ENCODE data around the gene MS4A1. TPM values are rescaled to one million over a fixed set of nuclear protein-coding genes. Genes with fewer than 3 reads are reported as not detected.
"Not testable (repeated sequence)": the region's sequence is repeated elsewhere in the genome, so short reads cannot be mapped to it uniquely, and the experiment has no call there.

Gene MS4A1
- total RNA-seq, 1 donor from 2014 or later = not detected

GRCh38 chr11:60500276-60500910 is 44.7 kb downstream of the MS4A1 start:
- intact Hi-C loops (cut with DNase I) = no loop called here

DNA sequence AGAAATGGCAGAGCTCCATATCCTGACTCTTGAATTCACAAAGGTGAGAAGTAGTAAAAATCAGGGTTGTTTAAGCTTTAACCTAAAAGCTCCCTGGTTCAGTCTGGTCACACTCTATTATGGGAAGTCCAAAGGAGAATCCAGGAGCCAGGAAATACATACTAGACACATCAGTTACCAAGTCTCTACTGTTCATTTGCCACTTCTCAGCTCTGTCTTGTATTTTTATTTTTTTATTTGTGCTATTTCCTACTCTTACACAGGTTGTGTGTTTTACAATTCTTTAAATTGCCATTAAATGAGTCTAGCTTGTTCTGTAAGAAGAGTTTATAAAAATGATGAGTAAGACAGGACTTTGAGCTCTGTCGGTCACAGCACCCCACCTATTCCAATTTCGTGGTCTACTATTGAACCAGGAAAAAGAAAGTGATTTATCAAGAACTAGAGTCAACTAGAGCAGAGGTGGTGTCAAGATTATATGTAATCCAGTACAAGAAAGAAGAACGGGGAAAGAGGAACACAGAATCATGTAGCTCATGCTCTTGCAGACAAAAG is 46.7 kb downstream of the MS4A1 start:
- intact Hi-C loops (cut with DNase I) = no loop called here
- DNase-seq (ENCODE audit: low spot score) = no peak

More at GRCh38 chr11:60500276-60500910, 44.7 kb downstream of the MS4A1 start:
- DNase-seq (ENCODE audit: low spot score) = no peak

- intact Hi-C loops (cut with DNase I) = no loop called here
- no peak for DNase-seq (ENCODE audit: low spot score)
Measured at GRCh38 chr11:60504219-60504905, 48.7 kb downstream of the MS4A1 start.

DNA sequence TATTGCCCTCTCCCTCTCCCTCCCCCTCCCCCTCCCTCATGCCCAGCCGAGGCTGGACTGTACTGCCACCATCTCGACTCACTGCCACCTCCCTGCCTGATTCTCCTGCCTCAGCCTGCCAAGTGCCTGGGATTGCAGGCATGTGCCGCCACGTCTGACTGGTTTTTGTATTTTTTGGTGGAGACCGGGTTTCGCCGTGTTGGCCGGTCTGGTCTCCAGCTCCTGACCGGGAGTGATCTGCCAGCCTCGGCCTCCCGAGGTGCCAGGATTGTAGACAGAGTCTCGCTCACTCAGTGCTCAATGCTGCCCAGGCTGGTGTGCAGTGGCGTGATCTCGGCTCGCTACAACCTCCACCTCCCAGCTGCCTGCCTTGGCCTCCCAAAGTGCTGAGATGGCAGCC is 54.0 kb downstream of the MS4A1 start:
- intact Hi-C loops (cut with DNase I); DNase-seq (ENCODE audit: low spot score): not testable (repeated sequence)

DNA sequence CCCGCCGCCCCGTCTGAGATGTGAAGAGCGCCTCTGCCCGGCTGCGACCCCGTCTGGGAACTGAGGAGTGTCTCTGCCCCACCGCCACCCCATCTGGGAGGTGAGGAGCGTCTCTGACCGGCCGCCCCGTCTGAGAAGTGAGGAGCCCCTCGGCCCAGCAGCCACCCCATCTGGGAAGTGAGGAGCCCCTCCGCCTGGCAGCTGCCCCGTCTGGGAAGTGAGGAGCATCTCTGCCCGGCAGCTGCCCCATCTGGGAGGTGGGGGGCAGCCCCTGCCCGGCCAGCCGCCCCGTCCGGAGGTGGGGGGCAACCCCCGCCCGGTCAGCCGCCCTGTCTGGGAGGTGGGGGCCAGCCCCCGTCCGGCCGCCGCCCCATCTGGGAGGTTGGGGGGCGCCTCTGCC is 54.6 kb downstream of the MS4A1 start:
- DNase-seq (ENCODE audit: low spot score); intact Hi-C loops (cut with DNase I): not testable (repeated sequence)

- no peak for DNase-seq (ENCODE audit: low spot score)
- intact Hi-C loops (cut with DNase I) = no loop called here
Measured at GRCh38 chr11:60511393-60511792, 55.7 kb downstream of the MS4A1 start.

DNA sequence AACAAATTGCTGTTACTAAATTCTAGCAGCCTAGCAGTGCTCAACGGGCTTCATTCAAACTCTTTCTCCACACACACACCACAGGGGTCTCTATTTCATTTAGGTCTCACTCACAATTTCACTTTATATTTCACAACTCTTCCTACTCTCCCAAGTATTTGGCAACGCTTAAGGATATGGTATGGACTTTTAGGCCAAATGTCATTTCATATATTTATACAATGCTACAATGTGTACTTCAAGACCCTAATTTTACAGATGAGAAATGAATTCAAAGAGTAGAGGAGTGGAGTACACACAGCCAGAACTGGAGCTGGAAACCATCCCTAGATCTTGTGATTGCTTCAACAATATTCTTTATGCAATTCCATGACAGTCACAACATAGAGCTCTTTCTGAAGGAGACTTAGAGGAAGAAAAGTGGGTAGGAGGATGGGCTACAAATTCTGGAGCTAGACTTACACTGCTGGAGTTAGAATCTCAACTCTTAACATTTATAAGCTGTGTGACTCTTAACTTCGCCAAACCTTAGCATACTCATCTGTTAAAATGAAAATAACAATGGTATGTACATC is 57.1 kb downstream of the MS4A1 start:
- no peak for DNase-seq (ENCODE audit: low spot score)
- intact Hi-C loops (cut with DNase I) = no loop called here

DNA sequence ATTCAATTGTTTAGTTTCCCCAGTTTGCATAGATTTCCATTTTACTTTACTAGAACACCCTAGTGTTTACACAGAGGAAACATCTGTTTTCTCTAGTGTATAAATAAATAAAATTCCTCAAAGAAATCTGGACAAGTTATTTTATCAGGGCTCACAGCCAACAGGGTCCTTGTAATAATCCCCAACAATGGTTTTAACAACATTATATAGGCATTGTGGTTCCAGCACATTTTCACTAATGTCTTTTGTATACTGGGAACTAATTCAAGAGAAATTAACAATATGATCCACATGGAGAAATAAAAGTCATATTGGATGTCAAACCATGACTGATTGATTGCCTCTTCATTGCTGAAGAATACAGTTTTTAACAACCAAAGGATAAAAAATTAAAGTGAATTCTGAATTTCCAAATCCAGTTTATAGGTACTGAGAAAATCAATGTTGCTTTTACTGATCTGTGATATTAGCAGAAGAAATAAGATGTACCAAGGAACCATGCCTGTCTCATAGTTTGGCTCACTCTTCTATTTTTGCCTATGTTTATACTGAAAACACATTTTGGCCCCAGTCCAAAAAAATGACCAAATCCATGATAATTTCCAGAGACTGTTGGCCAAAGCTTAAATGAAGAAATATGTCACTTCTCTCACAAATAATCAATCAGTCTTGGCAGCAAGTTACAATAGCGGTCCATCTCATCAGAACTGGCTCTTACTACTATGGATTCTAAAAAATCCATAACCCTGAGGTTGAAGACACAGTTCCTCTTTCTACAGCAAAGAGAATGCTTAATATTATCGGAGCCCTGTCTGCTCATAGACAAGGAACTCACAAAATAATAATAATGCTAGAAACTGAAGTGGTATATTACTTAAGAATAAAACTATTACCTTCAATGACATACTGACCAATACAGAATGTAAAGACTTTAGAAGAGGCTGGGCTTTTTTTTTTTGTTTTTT is 58.1 kb downstream of the MS4A1 start:
- intact Hi-C loops (cut with DNase I) = no loop called here
- no peak for DNase-seq (ENCODE audit: low spot score)

DNA sequence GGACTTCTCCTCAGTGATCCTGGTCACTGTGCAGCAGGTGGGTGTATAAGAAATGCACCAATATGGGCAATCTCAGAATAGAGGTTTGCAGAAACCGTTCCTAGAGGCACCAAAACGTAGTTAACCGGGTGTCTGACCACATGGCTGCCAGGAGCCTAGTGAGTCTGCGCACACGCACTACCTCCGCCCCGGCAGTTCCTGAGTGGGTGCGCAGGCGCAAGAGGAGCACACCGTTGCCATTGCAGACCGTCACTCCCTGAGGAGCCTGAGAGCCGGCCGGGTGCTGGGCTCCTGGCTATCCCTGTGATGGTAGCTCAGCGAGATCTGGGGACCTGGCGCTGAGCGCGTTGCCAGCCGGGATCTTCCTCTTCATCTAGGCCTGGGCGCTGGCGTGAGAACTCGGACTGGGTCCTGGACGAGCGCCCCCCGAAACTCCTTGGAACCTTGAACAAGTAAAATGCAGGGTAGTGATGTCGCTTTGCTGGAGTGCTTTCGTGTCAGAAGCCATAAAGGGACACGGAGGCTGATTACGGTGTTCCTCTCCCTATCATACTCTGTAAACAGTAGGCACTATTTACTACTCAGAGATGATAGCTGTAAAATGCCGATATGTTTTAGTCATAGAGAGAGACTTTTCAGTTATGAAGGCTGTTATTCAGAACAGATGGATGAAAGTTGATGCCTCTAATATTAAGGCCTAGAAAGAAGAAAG is 59.7 kb downstream of the MS4A1 start, which contains the start of gene MS4A13:
TSS of gene MS4A13 (plus strand) at position 249 of the 712 bp plus-strand sequence. CDS start 2,692 bp downstream, outside the sequence.
- no peak for DNase-seq (ENCODE audit: low spot score)
- intact Hi-C loops (cut with DNase I) = no loop called here

Other genes starting within 250 kb of the MS4A1 start
- 0.62 TPM for gene MS4A4E, start 212.7 kb upstream of the MS4A1 start, total RNA-seq
- gene MS4A4A, start 175.2 kb upstream of the MS4A1 start, total RNA-seq = 8.8 TPM
- not detected for gene MS4A6E, start 128.6 kb upstream of the MS4A1 start, total RNA-seq
- gene MS4A7, start 77.3 kb upstream of the MS4A1 start, total RNA-seq = 8.2 TPM
- 0.51 TPM for gene MS4A14, start 59.4 kb upstream of the MS4A1 start, total RNA-seq
- gene MS4A5, start 26.3 kb upstream of the MS4A1 start, total RNA-seq = not detected
- not detected for gene MS4A12, start 36.9 kb downstream of the MS4A1 start, total RNA-seq
- gene MS4A13, start 59.5 kb downstream of the MS4A1 start, total RNA-seq = not detected
- gene MS4A8, start 243.8 kb downstream of the MS4A1 start, total RNA-seq = not detected